GM12878 (cell line): ENCODE measurements around the gene C1GALT1C1. TPM values are rescaled to one million over a fixed set of nuclear protein-coding genes. Genes with fewer than 3 reads are reported as not detected.

ENCODE experiments used
- ATAC-seq: fragments of 200-7000 bp; cut with Tn5 transposase; 3 replicates; pipeline ENCODE4 v1.9.1; 2020; ENCODE audit warnings: mild to moderate bottlenecking, moderate library complexity
- BruUV-seq: library from RNA; stranded (reverse); fragments of 400-500 nt; replicated peaks from 2 replicates; lab custom pipeline; 2021; lab: Mats Ljungman, UMichigan
- CTCF ChIA-PET: fragments of 300-600 bp; sonication (Branson Sonifier 250); formaldehyde crosslinking; extraction: SDS; loops from one replicate; lab custom pipeline; 2021; ENCODE audit warnings: inconsistent platforms; lab: Yijun Ruan, JAX
- POLR2A ChIA-PET: fragments of 350-600 bp; formaldehyde crosslinking; extraction: SDS; loops from one replicate; lab custom pipeline; 2021; ENCODE audit warnings: inconsistent platforms; lab: Charles Lee
- RAD21 ChIA-PET: fragments of 300-600 bp; sonication (Branson Sonifier 250); formaldehyde crosslinking; loops from one replicate; lab custom pipeline; 2023; ENCODE audit warnings: antibody characterized with exemption; ENCODE audit not compliant: unreplicated experiment; lab: Charles Lee
- SMC1A ChIA-PET: fragments of 300-600 bp; sonication (Branson Sonifier 250); formaldehyde crosslinking; loops from one replicate; lab custom pipeline; 2023; ENCODE audit not compliant: unreplicated experiment, uncharacterized antibody; lab: Charles Lee
- DNase-seq: peaks from one replicate; pipeline ENCODE4 v3.0.0-alpha.2; 2011; ENCODE audit warnings: low read depth, low spot score
- FAIRE-seq: peaks from 3 replicates; lab custom pipeline; 2011; peaks lifted over from hg19 to GRCh38; lab: Jason Lieb, UNC
- H2AFZ ChIP-seq: 2 replicates; pipeline ENCODE4 v1.6.0; 2011; ENCODE audit warnings: low read depth, low read length, control low read depth; ENCODE audit not compliant: control insufficient read depth
- H3K27ac ChIP-seq: 2 replicates; pipeline ENCODE4 v1.5.1; 2011; ENCODE audit warnings: control low read depth; ENCODE audit not compliant: control insufficient read depth, insufficient read depth
- H3K27me3 ChIP-seq, 2 experiments: replicated peaks in 1 of 2; 2 replicates each; pipeline versions ENCODE4 v1.6.0 to v1.6.1; 2011; ENCODE audit warnings: low read length in 1 of 2; ENCODE audit not compliant: control insufficient read depth in 2 of 2, insufficient read depth in 2 of 2
- H3K36me3 ChIP-seq, 2 experiments: 2 replicates each; pipeline ENCODE4 v1.5.1; 2011; ENCODE audit warnings: low read length in 1 of 2; ENCODE audit not compliant: control insufficient read depth in 2 of 2, insufficient read depth in 2 of 2
- H3K4me1 ChIP-seq: 2 replicates; pipeline ENCODE4 v1.6.1; 2011; ENCODE audit warnings: mild to moderate bottlenecking, low read length, moderate library complexity, mixed read lengths; ENCODE audit not compliant: control insufficient read depth, insufficient read depth
- H3K4me2 ChIP-seq: 2 replicates; pipeline ENCODE4 v1.6.0; 2011; ENCODE audit warnings: control low read depth; ENCODE audit not compliant: control insufficient read depth, insufficient read depth
- H3K4me3 ChIP-seq: fragments of 200-600 bp; sonication (generic); 2 replicates; pipeline ENCODE4 v1.5.1; 2016
- H3K79me2 ChIP-seq: 2 replicates; pipeline ENCODE4 v1.6.0; 2011; ENCODE audit warnings: low read length; ENCODE audit not compliant: control insufficient read depth, insufficient read depth
- H3K9ac ChIP-seq: 2 replicates; pipeline ENCODE4 v1.8.0; 2011; ENCODE audit warnings: low read length, control low read depth, mixed read lengths; ENCODE audit not compliant: control insufficient read depth, insufficient read depth
- H3K9me3 ChIP-seq: replicated peaks from 3 replicates; pipeline ENCODE4 v1.5.1; 2011; ENCODE audit warnings: mild to moderate bottlenecking, low read length; ENCODE audit not compliant: control insufficient read depth, insufficient read depth
- H4K20me1 ChIP-seq: 2 replicates; pipeline ENCODE4 v1.6.0; 2011; ENCODE audit not compliant: control insufficient read depth, insufficient read depth
- CHD2 ChIP-seq: IDR thresholded peaks from 2 replicates; pipeline ENCODE4 v1.6.1; 2011; ENCODE audit warnings: low read depth, low read length, improper control_type of control experiment, borderline replicate concordance
- GABPA ChIP-seq: IDR thresholded peaks from 2 replicates; pipeline ENCODE4 v1.6.1; 2014; ENCODE audit warnings: antibody characterized with exemption, low read depth, mild to moderate bottlenecking, inconsistent platforms
- MEF2A ChIP-seq: IDR thresholded peaks from 2 replicates; pipeline ENCODE4 v1.6.1; 2011; ENCODE audit warnings: low read depth, mild to moderate bottlenecking, low read length, moderate library complexity; ENCODE audit not compliant: insufficient read depth
- NR2C2 ChIP-seq: IDR thresholded peaks from 2 replicates; pipeline ENCODE4 v1.6.1; 2011; ENCODE audit warnings: borderline replicate concordance, low read depth; ENCODE audit not compliant: control insufficient read depth, insufficient read length
- PKNOX1 ChIP-seq: fragments of 450-650 bp; IDR thresholded peaks from 2 replicates; pipeline ENCODE4 v1.6.1; 2016; ENCODE audit warnings: mild to moderate bottlenecking
- WGBS: methylation state at CpG from one replicate; pipeline ENCODE4 v1.1.6; 2016; ENCODE audit warnings: low lambda C conversion rate; ENCODE audit not compliant: insufficient replicate concordance, insufficient coverage; ENCODE audit errors: missing lambda C conversion rate; 5-methylcytosine and 5-hydroxymethylcytosine counted together
- in situ Hi-C: fragments of 300-500 bp; cut with MboI; formaldehyde crosslinking; loops from 9 replicates; pipeline ENCODE4 v1.14.3; 2018; ENCODE audit warnings: mixed read lengths
- intact Hi-C: fragments of 100-400 bp; cut with micrococcal nuclease; formaldehyde crosslinking; loops from one replicate; pipeline ENCODE4 v1.14.2; 2022; ENCODE audit not compliant: unreplicated experiment
- polyA plus RNA-seq, 11 experiments: library from polyadenylated mRNA; depleted of rRNA in 4 of 11; unstranded in 6 of 11; stranded (reverse) in 5 of 11; fragments of >200 nt; fragmentation: Nextera tagmentation in 4 of 11; fragmentation: Illumina TruSeq in 1 of 11; extraction: Ambion mirVana in 4 of 11; extraction: Trizol in 1 of 11; gene quantifications; 1 replicate in 1 of 11; 2 replicates in 10 of 11; pipeline versions ENCODE4 v1.2.1 to v1.2.3, GENCODE V29; 2011 to 2016; ENCODE audit warnings: inconsistent platforms in 2 of 11, missing spikeins in 2 of 11, low read depth in 1 of 11
- total RNA-seq, 4 experiments: library from RNA; depleted of rRNA in 3 of 4; stranded (reverse); fragments of >200 nt in 3 of 4; fragmentation: Illumina TruSeq in 1 of 4; extraction: Trizol in 1 of 4; gene quantifications; 2 replicates each; pipeline versions ENCODE4 v1.2.1 to v1.2.3, GENCODE V29; 2013 to 2021
- TF ChIP-seq, protein P1 (sequence below): fragments of 450-650 bp; IDR thresholded peaks from 2 replicates; pipeline ENCODE4 v1.6.1; 2017; ENCODE audit warnings: mild to moderate bottlenecking, low read depth, inconsistent platforms; ENCODE audit not compliant: poor library complexity, severe bottlenecking
- TF ChIP-seq, protein P2 (sequence below): IDR thresholded peaks from 2 replicates; pipeline ENCODE4 v1.6.1; 2012; ENCODE audit warnings: improper control_type of control experiment, low read depth, low read length; ENCODE audit not compliant: insufficient replicate concordance
- TF ChIP-seq, protein P3 (sequence below): IDR thresholded peaks from 2 replicates; pipeline ENCODE4 v1.6.1; 2012; ENCODE audit warnings: low read depth, low read length, improper control_type of control experiment

Gene C1GALT1C1
- total and polyA plus RNA-seq, 10 of the 15 experiments (the other 5 are each of a cell fraction or from before 2014, with no cell fraction given): 11.6 to 71.7 (median 22.5) TPM

DNA sequence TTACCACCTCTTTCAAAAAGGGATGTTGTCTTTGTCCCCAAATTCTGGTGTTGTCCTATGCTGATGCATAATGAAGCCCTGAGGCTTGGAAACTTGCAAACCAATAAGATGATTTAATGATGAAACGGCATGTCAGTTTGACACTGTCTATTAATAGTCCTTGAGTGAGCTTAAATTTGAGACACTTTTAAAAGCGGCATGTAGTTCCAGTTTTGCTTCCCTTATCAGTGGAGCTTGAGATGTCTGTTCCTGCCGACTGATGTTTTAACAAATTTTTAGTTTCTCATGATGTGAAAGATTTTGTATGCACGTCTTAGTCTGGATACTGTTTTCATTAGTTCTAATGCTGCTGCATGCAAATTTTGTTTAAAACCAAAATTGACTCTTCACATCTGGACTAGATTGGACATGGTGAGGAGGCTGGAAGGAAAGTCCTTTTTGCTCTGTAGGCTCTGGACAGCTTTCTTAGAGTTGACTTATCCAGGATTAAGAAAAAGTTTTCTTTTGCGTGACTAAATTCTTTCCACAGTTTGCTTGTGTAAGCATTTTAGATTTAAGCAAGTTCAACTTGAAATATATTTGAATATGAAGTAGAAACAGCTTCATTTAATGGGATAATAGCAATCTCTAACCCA lies 11.7 kb downstream of the C1GALT1C1 start:
- Histone ChIP-seq H3K79me2 (no peaks in the 10 kb centered on the region), H3K4me1 (peaks cover 4% of the 10 kb centered on the region), H2AFZ (no peak overlapping the region)
- FAIRE-seq (no peak), ATAC-seq (peak; percentile 71), DNase-seq (no peak)
- RAD21 ChIA-PET: interaction anchor here (0.9 to 2.2 kb wide), 4 partner anchors 10 to 58 kb away, joined by 3 to 12 read pairs (median 6); partner anchors contain the start of gene CUL4B
- CTCF ChIA-PET: interaction anchor here (0.9 to 1.9 kb wide), 6 partner anchors 10 to 151 kb away, joined by 3 to 8 read pairs (median 4); no protein-coding TSS in a partner anchor
- TF ChIP-seq MEF2A (peak; percentile 52; the same call in 1 of the 2 replicates), GABPA (no peak), PKNOX1 (peak; percentile 48; the same call in 1 of the 2 replicates), NR2C2 (no peak), CHD2 (no peak)
- TF ChIP-seq, protein P1, sequence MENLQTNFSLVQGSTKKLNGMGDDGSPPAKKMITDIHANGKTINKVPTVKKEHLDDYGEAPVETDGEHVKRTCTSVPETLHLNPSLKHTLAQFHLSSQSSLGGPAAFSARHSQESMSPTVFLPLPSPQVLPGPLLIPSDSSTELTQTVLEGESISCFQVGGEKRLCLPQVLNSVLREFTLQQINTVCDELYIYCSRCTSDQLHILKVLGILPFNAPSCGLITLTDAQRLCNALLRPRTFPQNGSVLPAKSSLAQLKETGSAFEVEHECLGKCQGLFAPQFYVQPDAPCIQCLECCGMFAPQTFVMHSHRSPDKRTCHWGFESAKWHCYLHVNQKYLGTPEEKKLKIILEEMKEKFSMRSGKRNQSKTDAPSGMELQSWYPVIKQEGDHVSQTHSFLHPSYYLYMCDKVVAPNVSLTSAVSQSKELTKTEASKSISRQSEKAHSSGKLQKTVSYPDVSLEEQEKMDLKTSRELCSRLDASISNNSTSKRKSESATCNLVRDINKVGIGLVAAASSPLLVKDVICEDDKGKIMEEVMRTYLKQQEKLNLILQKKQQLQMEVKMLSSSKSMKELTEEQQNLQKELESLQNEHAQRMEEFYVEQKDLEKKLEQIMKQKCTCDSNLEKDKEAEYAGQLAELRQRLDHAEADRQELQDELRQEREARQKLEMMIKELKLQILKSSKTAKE: no peak
- TF ChIP-seq, protein P2, sequence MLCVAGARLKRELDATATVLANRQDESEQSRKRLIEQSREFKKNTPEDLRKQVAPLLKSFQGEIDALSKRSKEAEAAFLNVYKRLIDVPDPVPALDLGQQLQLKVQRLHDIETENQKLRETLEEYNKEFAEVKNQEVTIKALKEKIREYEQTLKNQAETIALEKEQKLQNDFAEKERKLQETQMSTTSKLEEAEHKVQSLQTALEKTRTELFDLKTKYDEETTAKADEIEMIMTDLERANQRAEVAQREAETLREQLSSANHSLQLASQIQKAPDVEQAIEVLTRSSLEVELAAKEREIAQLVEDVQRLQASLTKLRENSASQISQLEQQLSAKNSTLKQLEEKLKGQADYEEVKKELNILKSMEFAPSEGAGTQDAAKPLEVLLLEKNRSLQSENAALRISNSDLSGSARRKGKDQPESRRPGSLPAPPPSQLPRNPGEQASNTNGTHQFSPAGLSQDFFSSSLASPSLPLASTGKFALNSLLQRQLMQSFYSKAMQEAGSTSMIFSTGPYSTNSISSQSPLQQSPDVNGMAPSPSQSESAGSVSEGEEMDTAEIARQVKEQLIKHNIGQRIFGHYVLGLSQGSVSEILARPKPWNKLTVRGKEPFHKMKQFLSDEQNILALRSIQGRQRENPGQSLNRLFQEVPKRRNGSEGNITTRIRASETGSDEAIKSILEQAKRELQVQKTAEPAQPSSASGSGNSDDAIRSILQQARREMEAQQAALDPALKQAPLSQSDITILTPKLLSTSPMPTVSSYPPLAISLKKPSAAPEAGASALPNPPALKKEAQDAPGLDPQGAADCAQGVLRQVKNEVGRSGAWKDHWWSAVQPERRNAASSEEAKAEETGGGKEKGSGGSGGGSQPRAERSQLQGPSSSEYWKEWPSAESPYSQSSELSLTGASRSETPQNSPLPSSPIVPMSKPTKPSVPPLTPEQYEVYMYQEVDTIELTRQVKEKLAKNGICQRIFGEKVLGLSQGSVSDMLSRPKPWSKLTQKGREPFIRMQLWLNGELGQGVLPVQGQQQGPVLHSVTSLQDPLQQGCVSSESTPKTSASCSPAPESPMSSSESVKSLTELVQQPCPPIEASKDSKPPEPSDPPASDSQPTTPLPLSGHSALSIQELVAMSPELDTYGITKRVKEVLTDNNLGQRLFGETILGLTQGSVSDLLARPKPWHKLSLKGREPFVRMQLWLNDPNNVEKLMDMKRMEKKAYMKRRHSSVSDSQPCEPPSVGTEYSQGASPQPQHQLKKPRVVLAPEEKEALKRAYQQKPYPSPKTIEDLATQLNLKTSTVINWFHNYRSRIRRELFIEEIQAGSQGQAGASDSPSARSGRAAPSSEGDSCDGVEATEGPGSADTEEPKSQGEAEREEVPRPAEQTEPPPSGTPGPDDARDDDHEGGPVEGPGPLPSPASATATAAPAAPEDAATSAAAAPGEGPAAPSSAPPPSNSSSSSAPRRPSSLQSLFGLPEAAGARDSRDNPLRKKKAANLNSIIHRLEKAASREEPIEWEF: no peak
- TF ChIP-seq, protein P3, sequence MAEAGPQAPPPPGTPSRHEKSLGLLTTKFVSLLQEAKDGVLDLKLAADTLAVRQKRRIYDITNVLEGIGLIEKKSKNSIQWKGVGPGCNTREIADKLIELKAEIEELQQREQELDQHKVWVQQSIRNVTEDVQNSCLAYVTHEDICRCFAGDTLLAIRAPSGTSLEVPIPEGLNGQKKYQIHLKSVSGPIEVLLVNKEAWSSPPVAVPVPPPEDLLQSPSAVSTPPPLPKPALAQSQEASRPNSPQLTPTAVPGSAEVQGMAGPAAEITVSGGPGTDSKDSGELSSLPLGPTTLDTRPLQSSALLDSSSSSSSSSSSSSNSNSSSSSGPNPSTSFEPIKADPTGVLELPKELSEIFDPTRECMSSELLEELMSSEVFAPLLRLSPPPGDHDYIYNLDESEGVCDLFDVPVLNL: no peak
- TF ChIP-seq, all 136 proteins: peak for 2
- Histone ChIP-seq H3K4me3 (no peak overlapping the region), H3K4me2 (0 out of 2 replicates have a peak overlapping the region, but pooled peaks have one; percentile 3), H3K9ac (no peak overlapping the region), H3K27ac (peak overlapping the region; percentile 6; the same call in 1 of the 2 replicates), H4K20me1 (no peaks in the 10 kb centered on the region), H3K9me3 (no peaks in the 10 kb centered on the region), H3K36me3 (peaks cover 0 to 4% of the 10 kb centered on the region in 2 experiments; a peak in 1 of 4 replicates), H3K27me3 (no peaks in the 10 kb centered on the region)
- WGBS: 37% methylated on average over 5 of the region's 5 CpGs
- BruUV-seq: no TSS peak
- ChIA-PET SMC1A (interaction anchor here (0.6 to 2.2 kb wide), 4 partner anchors 9 to 136 kb away, joined by 3 to 12 read pairs (median 4); no protein-coding TSS in a partner anchor), POLR2A (interaction anchor here (0.8 to 1.6 kb wide), 5 partner anchors 9 to 47 kb away, joined by 3 to 6 read pairs (median 4); partner anchors contain the start of gene MCTS1)
- intact Hi-C loops: no loop called here
- in situ Hi-C loops: no loop called here
